ENCODE results near the gene NCOA3. TPM values are rescaled to one million over a fixed set of nuclear protein-coding genes. Genes with fewer than 3 reads are reported as not detected.

NCOA3 gene
- total and polyA plus RNA-seq, 2 experiments from 2014 or later: 6.7 to 25.8 TPM

DNA sequence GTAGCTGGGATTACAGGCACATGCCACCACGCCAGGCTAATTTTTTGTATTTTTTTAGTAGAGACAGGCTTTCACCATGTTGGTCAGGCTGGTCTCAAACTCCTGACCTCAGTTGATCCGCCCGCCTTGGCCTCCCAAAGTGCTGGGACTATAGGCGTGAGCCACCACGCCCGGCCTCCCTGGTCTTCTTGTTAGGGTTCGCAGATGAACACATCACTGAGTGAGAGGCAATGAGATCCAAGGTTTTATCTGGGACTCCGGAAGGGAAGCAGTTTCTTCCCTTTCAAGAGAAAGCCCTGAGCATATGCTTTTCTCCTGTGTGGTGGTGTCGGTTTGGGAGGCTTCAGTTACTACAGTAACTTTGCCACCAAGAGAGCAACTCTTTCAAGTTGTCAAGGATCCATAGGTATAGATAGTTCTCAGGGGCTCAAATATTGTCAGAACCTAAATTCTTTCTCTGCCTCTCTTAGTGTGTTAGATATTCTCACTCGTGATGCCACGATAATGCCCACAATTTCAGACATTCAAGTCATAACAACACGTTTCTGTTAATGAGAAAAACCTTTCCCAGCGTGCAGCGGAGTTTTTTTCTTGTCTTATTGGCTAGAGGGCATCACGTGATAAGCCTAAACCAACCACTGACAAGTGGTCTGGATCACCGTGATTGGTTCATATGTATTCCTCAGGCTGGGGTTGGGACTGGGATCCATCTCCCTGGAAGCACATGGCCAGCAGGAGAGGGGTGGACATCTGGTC lies 36.2 kb upstream of the NCOA3 start (continued):
- no peak for TF ChIP-seq ZNF462 (CRISPR knock-in tag; IDR thresholded peaks at IDR 0.05)
- no peak for TF ChIP-seq POLR2AphosphoS5 (IDR thresholded peaks at IDR 0.05; ENCODE audit: low read depth)
- no peak for TF ChIP-seq STAT1 (IDR thresholded peaks at IDR 0.05; ENCODE audit: unreplicated experiment)
- TF ChIP-seq ZNF114 (CRISPR knock-in tag; IDR thresholded peaks at IDR 0.05): no peak
- TF ChIP-seq, protein P1, sequence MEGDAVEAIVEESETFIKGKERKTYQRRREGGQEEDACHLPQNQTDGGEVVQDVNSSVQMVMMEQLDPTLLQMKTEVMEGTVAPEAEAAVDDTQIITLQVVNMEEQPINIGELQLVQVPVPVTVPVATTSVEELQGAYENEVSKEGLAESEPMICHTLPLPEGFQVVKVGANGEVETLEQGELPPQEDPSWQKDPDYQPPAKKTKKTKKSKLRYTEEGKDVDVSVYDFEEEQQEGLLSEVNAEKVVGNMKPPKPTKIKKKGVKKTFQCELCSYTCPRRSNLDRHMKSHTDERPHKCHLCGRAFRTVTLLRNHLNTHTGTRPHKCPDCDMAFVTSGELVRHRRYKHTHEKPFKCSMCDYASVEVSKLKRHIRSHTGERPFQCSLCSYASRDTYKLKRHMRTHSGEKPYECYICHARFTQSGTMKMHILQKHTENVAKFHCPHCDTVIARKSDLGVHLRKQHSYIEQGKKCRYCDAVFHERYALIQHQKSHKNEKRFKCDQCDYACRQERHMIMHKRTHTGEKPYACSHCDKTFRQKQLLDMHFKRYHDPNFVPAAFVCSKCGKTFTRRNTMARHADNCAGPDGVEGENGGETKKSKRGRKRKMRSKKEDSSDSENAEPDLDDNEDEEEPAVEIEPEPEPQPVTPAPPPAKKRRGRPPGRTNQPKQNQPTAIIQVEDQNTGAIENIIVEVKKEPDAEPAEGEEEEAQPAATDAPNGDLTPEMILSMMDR (conservative IDR thresholded peaks at IDR 0.05; ENCODE audit: low read depth in 2 of 2): no peak
- no peak for TF ChIP-seq NANOG (IDR thresholded peaks at IDR 0.05; ENCODE audit: borderline replicate concordance)

DNA sequence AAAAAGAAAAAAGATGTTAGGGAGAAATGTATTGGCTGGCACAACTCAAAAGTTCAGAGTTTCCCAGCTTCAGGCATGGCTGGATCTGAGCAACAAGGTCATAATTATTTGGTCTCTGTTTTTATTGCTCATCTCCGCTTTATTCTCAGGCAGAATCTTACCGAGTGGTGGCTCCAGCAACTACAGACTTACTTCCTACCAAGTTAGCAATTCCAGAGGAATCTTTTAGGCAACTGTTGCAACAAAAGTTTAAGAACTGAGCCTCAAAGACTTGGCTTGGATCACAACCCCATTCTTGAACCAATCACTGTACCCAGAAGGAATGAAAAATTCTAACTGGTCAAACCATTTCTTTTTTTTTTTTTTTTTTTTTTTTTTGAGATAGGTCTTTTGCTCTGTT lies 35.5 kb upstream of the NCOA3 start:
- Histone ChIP-seq H3K27me3 (ENCODE audit: insufficient read depth) (no peaks in the 10 kb centered on the region), H3K9me2 (ENCODE audit: insufficient read depth) (no peaks in the 10 kb centered on the region), H3K4me1 (ENCODE audit: insufficient read depth) (peaks cover 8% of the 10 kb centered on the region; the same call in 1 of the 2 replicates), H3K4me3 (no peak overlapping the region), H3K4me2 (no peak overlapping the region), H4K20me1 (replicated peaks; ENCODE audit: insufficient read depth) (no peaks in the 10 kb centered on the region), H3F3A (replicated peaks; ENCODE audit: low read depth) (no peaks in the 10 kb centered on the region; the same call in 1 of the 2 replicates), H3K79me2 (replicated peaks; ENCODE audit: insufficient read depth) (no peaks in the 10 kb centered on the region), H3K36me3 (ENCODE audit: insufficient read depth) (no peaks in the 10 kb centered on the region), H3K27ac (ENCODE audit: low read depth) (no peak overlapping the region), H2AFZ (no peak overlapping the region)
- DNase-seq (ENCODE audit: low spot score) (no peak), ATAC-seq (no peak)
- H3K27me3 Mint-ChIP-seq (ENCODE audit: insufficient read depth, low read depth, poor library complexity): no peaks in the 10 kb centered on the region
- 0 out of 3 replicates have a peak, but pooled peaks cover 5% of the 10 kb centered on the region for H3K4me1 Mint-ChIP-seq
- no peak overlapping the region for H3K4me3 Mint-ChIP-seq
- no peaks in the 10 kb centered on the region for H3K9me3 Mint-ChIP-seq
- H3K36me3 Mint-ChIP-seq (ENCODE audit: low read depth): no peaks in the 10 kb centered on the region
- no peak overlapping the region for H3K27ac Mint-ChIP-seq
- TF ChIP-seq CREB1 (CRISPR knock-in tag; IDR thresholded peaks at IDR 0.05; ENCODE audit: low read depth) (no peak), JUNB (IDR thresholded peaks at IDR 0.05; ENCODE audit: unreplicated experiment) (no peak), REST (IDR thresholded peaks at IDR 0.05; ENCODE audit: unreplicated experiment) (no peak), EZH2 (IDR thresholded peaks at IDR 0.05; ENCODE audit: low read depth, unreplicated experiment) (no peak), EZH2phosphoT487 (IDR thresholded peaks at IDR 0.05; ENCODE audit: unreplicated experiment) (no peak), NANOG (IDR thresholded peaks at IDR 0.05; ENCODE audit: borderline replicate concordance) (no peak)
- TF ChIP-seq, protein P2, sequence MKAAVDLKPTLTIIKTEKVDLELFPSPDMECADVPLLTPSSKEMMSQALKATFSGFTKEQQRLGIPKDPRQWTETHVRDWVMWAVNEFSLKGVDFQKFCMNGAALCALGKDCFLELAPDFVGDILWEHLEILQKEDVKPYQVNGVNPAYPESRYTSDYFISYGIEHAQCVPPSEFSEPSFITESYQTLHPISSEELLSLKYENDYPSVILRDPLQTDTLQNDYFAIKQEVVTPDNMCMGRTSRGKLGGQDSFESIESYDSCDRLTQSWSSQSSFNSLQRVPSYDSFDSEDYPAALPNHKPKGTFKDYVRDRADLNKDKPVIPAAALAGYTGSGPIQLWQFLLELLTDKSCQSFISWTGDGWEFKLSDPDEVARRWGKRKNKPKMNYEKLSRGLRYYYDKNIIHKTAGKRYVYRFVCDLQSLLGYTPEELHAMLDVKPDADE (IDR thresholded peaks at IDR 0.05): no peak

Measured in GM23338 (cell line).